Activated naive CD8-positive, alpha-beta T cell treated with anti-CD3 and anti-CD28 coated beads for 36 hours (primary cell): ENCODE data around the gene STPG3. TPM values are rescaled to one million over a fixed set of nuclear protein-coding genes. Genes with fewer than 3 reads are reported as not detected.
"Not testable (repeated sequence)": the region's sequence is repeated elsewhere in the genome, so short reads cannot be mapped to it uniquely, and the experiment has no call there.

Source experiments
- DNase-seq: peaks from one replicate; pipeline ENCODE4 v3.0.0; 2021
- H3K27ac Mint-ChIP-seq: one replicate; pipeline ENCODE4 v1.8.0; 2022; ENCODE audit warnings: mild to moderate bottlenecking, moderate library complexity, mixed read lengths
- H3K27me3 Mint-ChIP-seq: one replicate; pipeline ENCODE4 v1.8.0; 2022; ENCODE audit warnings: mild to moderate bottlenecking, mixed read lengths
- H3K36me3 Mint-ChIP-seq: one replicate; pipeline ENCODE4 v1.8.0; 2021; ENCODE audit warnings: mild to moderate bottlenecking, mixed read lengths
- H3K4me1 Mint-ChIP-seq: one replicate; pipeline ENCODE4 v1.8.0; 2021; ENCODE audit warnings: mixed read lengths
- H3K4me3 Mint-ChIP-seq: one replicate; pipeline ENCODE4 v1.8.0; 2022; ENCODE audit warnings: mild to moderate bottlenecking, moderate library complexity, mixed read lengths
- H3K9me3 Mint-ChIP-seq: one replicate; pipeline ENCODE4 v1.8.0; 2022; ENCODE audit warnings: mixed read lengths
- total RNA-seq, 2 experiments: library from RNA; stranded (reverse); gene quantifications; one replicate each; pipeline ENCODE4 v1.2.3, GENCODE V29; 2021

Gene STPG3
- total RNA-seq, 2 experiments from 2014 or later = not detected

DNA sequence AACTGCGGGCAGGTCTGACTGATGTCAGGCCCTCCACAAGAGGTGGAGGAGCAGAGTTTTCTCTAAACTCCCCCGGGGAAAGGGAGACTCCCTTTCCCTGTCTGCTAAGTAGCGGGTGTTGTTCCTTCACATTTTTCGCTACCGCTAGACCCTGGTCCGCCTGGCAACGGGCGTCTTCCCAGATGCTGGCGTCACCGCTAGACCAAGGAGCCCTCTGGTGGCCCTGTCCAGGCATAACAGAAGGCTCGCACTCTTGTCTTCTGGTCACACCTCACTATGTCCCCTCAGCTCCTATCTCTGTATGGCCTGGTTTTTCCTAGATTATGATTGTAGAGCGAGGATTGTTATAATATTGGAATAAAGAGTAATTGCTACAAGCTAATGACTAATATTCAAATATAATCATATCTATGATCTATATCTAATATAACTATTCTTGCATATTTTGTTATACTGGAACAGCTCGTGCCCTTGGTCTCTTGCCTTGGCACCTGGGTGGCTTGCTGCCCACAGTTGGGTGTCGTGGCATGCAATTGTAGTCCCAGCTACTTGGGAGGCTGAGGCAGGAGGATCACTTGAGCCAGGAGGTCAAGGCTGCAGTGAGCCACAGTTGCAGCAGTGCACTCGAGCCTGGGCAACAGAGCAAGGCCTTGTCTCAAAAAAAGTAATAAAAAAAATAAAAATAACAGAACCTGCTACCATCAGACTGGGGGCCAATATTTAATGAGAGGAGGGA is 11.3 kb downstream of the STPG3 start:
- not testable (repeated sequence) for DNase-seq, H3K27ac Mint-ChIP-seq, H3K27me3 Mint-ChIP-seq, H3K4me1 Mint-ChIP-seq, H3K9me3 Mint-ChIP-seq, H3K4me3 Mint-ChIP-seq
- H3K36me3 Mint-ChIP-seq = peaks cover 18% of the 10 kb centered on the region

DNA sequence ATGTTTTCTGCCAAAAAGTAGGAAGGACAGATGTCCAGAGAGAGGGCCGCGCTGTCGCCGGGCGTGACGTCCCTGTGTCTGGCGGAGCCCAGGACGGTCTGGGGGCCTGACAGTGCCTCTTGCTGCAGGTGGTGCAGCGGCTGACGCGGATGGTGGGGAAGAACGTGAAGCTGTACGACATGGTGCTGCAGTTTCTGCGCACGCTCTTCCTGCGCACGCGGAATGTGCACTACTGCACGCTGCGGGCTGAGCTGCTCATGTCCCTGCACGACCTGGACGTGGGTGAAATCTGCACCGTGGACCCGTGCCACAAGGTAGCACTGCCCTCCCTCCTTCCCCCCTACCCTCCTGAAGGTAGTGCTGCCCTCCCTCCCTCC is 11.8 kb downstream of the STPG3 start:
- H3K4me3 Mint-ChIP-seq = no peak overlapping the region
- H3K9me3 Mint-ChIP-seq = no peaks in the 10 kb centered on the region
- DNase-seq = no peak
- no peaks in the 10 kb centered on the region for H3K4me1 Mint-ChIP-seq
- H3K27ac Mint-ChIP-seq = no peak overlapping the region
- H3K36me3 Mint-ChIP-seq = peaks cover 24% of the 10 kb centered on the region
- H3K27me3 Mint-ChIP-seq = no peaks in the 10 kb centered on the region

DNA sequence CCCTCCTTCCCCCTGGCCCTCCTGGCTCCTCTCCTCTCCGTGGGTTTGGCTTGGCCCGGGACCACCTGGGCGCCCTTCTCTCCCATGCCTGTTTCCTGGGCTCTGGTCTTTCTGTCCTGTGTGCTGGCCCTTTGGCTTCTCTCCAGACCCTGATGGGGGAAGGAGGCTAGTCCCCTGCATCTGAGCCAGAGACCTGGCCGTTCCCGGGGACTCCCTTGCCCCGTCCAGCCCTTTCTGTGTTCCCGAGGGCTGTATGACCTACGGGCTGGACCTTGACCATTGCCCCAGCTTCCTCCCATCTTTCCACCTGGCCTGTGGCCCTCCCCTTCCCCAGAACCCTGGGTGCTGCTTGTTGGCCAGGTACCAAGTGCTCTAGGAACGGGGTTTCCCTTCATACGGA is 12.4 kb downstream of the STPG3 start:
- no peak overlapping the region for H3K27ac Mint-ChIP-seq
- H3K36me3 Mint-ChIP-seq = peaks cover 27% of the 10 kb centered on the region
- no peaks in the 10 kb centered on the region for H3K4me1 Mint-ChIP-seq
- no peaks in the 10 kb centered on the region for H3K27me3 Mint-ChIP-seq
- H3K9me3 Mint-ChIP-seq = no peaks in the 10 kb centered on the region
- no peak overlapping the region for H3K4me3 Mint-ChIP-seq
- DNase-seq = no peak

DNA sequence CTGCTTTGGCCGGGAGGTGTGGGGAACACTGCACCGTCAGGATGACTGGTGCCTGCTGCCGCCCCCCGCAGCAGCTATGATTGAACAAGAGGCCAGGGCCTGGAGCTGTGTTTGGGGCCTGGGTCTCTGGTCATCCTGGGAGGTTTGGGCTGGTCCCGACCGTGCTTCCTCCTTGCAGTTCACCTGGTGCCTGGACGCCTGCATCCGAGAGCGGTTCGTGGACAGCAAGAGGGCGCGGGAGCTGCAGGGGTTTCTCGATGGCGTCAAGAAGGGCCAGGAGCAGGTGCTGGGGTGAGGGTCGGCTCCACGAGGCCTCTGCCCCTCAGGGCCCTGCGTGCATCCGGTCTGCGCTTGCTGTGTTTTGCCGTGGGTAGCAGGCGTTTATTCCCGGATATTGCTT is 13.0 kb downstream of the STPG3 start:
- Mint-ChIP-seq H3K27me3 (no peaks in the 10 kb centered on the region), H3K9me3 (no peaks in the 10 kb centered on the region), H3K27ac (no peak overlapping the region), H3K4me1 (no peaks in the 10 kb centered on the region), H3K4me3 (no peak overlapping the region), H3K36me3 (peaks cover 27% of the 10 kb centered on the region)
- no peak for DNase-seq

DNA sequence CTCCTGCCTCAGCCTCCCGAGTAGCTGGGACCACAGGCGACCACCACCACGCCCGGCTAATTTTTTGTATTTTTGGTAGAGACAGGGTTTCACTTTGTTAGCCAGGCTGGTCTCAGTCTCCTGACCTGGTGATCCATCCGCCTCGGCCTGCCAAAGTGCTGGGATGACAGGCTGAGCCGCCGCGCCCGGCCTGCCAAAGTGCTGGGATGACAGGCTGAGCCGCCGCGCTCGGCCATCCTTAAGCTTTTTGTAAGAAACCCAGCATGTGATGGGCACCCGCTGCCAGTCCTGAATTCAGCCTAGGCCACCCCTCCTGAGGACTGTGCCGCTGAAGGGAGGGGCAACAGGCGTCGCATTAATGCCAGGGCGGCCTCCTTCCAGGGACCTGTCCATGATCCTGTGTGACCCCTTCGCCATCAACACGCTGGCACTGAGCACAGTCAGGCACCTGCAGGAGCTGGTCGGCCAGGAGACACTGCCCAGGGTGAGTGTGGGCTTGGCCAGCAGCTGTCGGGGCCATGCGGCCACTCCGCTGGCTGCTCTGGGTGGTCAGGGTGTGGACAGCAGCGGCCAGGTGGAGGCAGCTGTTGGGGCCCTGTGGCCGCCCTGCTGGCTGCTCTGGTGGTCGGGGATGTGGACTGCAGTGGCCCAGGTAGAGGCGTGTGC is 14.5 kb downstream of the STPG3 start:
- H3K4me3 Mint-ChIP-seq = no peak overlapping the region
- peaks cover 32% of the 10 kb centered on the region for H3K36me3 Mint-ChIP-seq
- no peak overlapping the region for H3K27ac Mint-ChIP-seq
- H3K27me3 Mint-ChIP-seq = no peaks in the 10 kb centered on the region
- H3K4me1 Mint-ChIP-seq = no peaks in the 10 kb centered on the region
- no peaks in the 10 kb centered on the region for H3K9me3 Mint-ChIP-seq
- no peak for DNase-seq

DNA sequence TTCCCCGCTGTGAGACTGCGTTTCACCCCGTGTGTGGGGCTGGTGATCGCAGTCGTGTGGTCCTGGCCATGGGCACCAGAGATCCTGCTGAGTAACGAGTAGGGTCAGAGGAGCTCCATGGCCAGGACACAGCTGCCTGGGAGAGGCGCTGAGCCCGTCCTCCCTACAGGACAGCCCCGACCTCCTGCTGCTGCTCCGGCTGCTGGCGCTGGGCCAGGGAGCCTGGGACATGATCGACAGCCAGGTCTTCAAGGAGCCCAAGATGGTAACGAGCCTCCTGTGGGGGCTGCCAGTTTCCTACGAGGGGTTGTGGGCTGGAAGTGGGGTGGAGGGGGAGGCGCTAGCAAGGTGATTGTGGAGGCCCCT is 15.1 kb downstream of the STPG3 start:
- Mint-ChIP-seq H3K27ac (no peak overlapping the region), H3K4me1 (peaks cover under 1% of the 10 kb centered on the region), H3K36me3 (peaks cover 32% of the 10 kb centered on the region), H3K9me3 (no peaks in the 10 kb centered on the region), H3K4me3 (no peak overlapping the region), H3K27me3 (no peaks in the 10 kb centered on the region)
- no peak for DNase-seq

DNA sequence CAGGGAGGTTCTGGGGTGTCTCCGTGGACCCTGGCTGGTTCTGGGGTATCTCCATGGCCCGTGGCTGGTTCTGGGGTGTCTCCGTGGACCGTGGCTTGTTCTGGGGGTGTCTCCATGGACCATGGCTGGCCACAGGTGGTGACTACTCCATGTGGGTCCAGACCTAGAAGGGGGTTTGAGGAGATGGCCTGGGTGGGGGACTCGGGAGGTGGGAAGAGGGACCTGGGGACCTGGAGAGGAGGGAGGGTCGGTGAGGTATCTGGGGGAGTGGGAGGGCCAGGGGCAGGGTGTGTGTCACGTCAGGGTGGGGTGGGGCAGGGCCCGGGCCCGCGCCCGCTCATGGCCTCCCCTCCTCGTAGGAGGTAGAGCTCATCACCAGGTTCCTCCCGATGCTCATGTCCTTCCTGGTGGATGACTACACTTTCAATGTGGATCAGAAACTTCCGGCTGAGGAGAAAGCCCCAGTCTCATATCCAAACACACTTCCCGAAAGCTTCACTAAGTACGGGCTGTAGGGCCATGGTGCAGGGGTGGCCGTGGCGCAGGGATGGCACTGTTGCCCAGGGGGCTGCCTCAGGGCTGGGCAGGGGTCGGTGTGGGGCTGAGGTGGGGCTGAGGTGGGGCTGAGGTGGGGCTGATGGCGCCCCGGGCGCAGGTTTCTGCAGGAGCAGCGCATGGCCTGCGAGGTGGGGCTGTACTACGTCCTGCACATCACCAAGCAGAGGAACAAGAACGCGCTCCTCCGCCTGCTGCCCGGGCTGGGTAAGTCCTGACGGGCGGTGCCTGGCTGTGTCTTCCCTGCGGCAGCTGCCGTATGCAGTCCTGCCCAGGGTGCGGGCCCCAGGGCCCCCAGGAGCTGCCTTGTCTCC is 15.7 kb downstream of the STPG3 start:
- Mint-ChIP-seq H3K9me3 (no peaks in the 10 kb centered on the region), H3K36me3 (peaks cover 32% of the 10 kb centered on the region), H3K27ac (no peak overlapping the region), H3K27me3 (no peaks in the 10 kb centered on the region), H3K4me1 (peaks cover 5% of the 10 kb centered on the region), H3K4me3 (no peak overlapping the region)
- no peak for DNase-seq

DNA sequence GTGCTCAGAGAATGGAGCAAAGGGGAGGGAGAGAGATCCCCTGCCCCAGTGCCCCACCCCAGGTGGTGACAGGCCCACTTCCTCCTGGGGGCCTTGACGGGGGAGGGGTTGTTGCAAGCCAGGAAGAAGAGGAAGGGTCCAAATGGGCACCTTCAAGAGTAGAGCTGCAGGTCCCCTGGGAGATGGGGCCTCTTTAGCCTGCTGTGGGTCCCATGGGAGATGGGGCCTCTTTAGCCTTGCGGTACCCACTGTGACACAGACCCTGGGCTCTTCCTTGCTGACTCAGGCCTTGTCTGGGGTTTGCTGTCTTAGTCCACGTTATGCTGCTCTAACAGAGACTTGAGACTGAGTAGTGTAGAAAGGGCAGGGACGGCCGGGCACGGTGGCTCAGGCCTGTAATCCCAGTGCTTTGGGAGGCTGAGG is 16.9 kb downstream of the STPG3 start:
- H3K4me3 Mint-ChIP-seq = no peak overlapping the region
- no peaks in the 10 kb centered on the region for H3K9me3 Mint-ChIP-seq
- DNase-seq = no peak
- no peaks in the 10 kb centered on the region for H3K27me3 Mint-ChIP-seq
- no peak overlapping the region for H3K27ac Mint-ChIP-seq
- peaks cover 31% of the 10 kb centered on the region for H3K36me3 Mint-ChIP-seq
- peaks cover 5% of the 10 kb centered on the region for H3K4me1 Mint-ChIP-seq

DNA sequence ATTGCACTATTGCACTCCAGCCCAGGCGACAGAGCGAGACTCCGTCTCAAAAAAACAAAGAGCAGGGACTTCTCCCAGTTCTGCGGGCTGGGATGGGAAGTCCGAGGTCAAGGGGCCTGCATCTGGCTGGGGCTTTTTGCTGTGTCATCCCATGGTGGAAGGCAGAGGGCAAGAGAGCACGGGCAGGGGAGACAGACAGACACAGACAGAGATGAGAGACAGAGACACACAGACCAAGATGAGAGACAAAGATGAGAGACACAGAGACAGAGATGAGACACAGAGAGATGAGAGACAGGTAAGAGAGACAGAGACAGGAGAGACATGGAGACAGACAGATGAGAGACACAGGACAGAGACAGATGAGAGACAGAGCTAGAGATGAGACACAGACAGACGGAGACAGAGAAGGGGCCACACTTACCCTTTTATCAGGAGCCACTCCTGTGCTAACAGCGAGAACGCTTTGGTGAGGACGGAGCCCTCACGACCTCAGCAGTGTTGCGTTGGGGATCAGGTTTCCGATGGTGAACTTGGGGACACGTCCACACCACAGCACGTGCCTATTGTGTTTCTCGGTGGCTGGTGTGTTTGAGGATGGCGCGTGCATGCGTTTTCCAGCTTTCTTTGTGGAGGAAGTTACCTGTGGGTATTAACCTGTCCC is 17.6 kb downstream of the STPG3 start:
- Mint-ChIP-seq H3K4me1 (peaks cover 5% of the 10 kb centered on the region), H3K36me3 (peaks cover 28% of the 10 kb centered on the region), H3K4me3 (no peak overlapping the region), H3K27ac (no peak overlapping the region), H3K9me3 (no peaks in the 10 kb centered on the region), H3K27me3 (no peaks in the 10 kb centered on the region)
- no peak for DNase-seq

DNA sequence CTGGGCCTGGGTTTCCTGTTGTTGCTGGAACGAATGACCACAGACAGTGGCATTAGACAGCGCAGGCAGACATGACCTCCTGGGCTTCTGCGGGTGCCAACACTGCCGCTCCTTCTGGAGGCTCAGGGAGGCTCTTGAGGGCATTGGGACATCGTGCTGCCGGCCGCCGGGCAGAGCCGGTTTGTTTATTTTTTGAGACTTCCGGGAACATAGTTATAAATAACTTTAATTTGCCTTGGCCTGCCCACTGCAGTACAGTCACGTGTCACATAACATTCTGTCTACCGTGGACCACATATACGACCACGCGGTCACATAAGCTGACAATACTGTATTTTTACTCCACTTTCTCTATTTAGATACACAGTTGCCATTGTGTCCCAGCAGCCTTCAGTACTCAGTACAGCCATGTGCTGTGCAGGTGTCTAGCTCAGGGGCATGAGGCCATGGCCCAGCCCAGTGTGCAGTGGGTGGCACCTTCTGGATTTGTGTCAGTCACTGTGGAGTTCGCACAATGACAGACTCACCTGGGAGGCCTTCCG is 18.2 kb downstream of the STPG3 start:
- H3K4me3 Mint-ChIP-seq = no peak overlapping the region
- no peaks in the 10 kb centered on the region for H3K9me3 Mint-ChIP-seq
- no peaks in the 10 kb centered on the region for H3K27me3 Mint-ChIP-seq
- H3K4me1 Mint-ChIP-seq = peaks cover 5% of the 10 kb centered on the region
- no peak for DNase-seq
- no peak overlapping the region for H3K27ac Mint-ChIP-seq
- H3K36me3 Mint-ChIP-seq = peaks cover 26% of the 10 kb centered on the region

DNA sequence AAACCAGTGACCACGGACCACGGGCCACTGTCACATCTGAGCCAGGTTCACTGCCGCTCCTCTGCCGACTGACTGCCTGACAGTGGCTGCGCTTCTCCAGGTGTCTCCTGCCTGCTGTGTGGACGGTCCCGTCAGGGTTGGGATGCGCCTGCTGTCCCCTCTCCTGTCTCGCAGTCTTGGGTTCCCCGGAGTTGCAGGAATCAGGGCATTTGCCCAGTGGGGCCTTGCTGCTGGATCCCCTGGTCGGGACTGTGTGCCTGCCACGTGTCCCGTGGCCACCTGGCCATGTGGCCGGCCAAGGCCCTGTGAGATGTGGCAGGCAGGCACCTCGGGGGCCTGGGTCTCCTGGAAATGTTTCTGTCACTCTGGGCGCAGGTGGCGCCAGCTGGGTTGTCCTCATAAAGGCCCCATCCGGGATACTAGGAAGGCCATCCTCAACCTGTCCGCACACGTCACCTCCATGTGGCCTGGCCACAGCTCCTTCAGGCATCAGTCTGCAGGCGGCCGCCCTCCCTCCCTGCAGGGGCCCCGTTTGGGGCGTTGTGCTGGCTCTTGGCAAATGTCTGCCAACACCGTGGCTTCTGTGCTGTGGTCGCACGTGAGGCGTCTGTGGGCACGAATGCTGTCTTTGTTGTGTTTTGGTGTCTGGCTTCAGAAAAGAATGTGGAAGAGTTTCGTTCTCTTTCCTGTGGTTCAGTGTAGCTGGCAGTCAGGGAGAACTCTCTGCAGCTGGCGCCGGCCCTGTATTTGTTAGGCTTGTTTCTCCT is 20.0 kb downstream of the STPG3 start:
- Mint-ChIP-seq H3K36me3 (peaks cover 26% of the 10 kb centered on the region), H3K27me3 (peaks cover 4% of the 10 kb centered on the region), H3K27ac (peak overlapping the region; percentile 28), H3K4me3 (peak overlapping the region; percentile 27), H3K9me3 (no peaks in the 10 kb centered on the region), H3K4me1 (peaks cover 8% of the 10 kb centered on the region)
- peak; percentile 50 for DNase-seq

DNA sequence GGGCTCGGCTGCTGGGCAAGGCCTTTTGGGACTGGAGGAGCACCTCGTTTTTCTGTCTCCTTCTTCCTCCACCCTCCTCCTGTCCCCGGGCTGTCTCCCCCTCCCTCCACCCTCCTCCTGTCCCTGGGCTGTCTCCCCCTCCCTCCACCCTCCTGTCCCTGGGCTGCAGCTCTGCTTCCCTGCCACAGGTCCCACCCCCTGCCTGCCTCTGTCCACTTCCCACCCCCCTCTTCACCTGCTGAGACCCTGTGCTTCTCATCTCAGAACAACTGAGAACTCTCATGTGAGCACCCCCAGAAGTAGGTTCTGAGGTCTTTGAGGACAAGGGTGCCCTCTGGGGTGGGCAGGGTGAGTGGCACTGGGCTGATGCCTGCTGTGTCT is 20.6 kb downstream of the STPG3 start:
- no peak for DNase-seq
- H3K9me3 Mint-ChIP-seq = no peaks in the 10 kb centered on the region
- peaks cover 26% of the 10 kb centered on the region for H3K36me3 Mint-ChIP-seq
- no peak overlapping the region for H3K4me3 Mint-ChIP-seq
- peak overlapping the region; percentile 28 for H3K27ac Mint-ChIP-seq
- peaks cover 7% of the 10 kb centered on the region for H3K27me3 Mint-ChIP-seq
- H3K4me1 Mint-ChIP-seq = peaks cover 9% of the 10 kb centered on the region

DNA sequence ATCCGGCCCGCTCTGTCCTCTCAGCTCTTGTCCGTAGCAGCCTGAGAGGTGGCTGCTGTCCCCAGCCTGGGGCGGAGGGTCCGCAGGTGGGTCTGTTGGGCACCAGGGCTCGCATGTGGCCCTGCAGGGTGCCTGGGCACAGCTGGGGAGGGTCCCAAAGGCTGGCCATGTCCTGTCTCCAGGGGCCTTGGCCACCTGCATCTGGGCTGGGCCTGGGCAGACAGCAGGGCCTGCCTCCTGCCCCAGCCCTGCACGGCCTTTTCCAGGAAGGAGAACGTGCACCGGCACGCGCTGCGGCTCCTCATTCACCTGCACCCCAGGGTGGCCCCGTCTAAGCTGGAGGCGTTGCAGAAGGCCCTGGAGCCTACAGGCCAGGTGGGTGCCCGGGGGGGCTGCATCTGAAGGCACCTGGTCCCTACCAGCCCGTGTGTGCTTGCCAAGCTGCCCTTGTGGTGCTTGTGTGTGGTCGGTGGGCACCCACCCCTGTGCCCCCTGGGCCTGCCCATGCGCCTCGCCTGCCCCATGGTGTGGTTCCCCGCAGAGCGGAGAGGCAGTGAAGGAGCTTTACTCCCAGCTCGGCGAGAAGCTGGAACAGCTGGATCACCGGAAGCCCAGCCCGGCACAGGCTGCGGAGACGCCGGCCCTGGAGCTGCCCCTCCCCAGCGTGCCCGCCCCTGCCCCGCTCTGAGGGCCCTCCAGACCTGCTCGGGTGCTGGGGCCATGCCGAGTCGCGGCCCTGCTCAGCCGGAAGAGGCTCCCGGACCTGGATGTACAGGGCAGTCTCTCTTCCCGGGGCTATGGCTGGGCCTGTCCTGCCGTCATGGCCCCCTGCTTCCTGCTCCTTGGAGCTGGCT is 21.4 kb downstream of the STPG3 start:
- Mint-ChIP-seq H3K27ac (no peak overlapping the region), H3K9me3 (no peaks in the 10 kb centered on the region), H3K4me3 (no peak overlapping the region), H3K4me1 (peaks cover 14% of the 10 kb centered on the region), H3K27me3 (peaks cover 11% of the 10 kb centered on the region), H3K36me3 (peaks cover 24% of the 10 kb centered on the region)
- DNase-seq = no peak
